NCI-H2171 treated with DMSO at 0.1 percent for 48 hours (cell line): Measurements from ENCODE around the gene TFPI2.

Source experiments
- DNase-seq: peaks from one replicate; lab custom pipeline; 2025; lab: John Stamatoyannopoulos, UW

TFPI2 gene

DNA sequence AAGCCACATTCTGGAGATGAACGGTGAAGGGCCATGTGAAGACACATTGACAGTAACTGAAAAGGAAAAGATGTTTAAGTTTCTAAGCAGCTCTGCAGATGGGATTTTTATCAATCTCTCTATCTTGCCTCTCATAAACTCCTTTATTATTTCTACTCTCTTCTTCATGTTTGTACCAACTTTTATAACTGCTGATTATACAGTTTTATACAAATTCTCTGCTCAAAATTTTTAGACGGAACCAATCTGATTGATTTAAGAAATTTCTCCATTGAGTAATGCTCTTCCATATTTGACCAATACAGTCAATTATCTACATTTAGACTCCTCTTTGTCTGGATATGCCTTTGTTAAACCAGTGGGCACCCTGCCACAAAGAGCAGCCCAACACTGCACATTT lies 31.7 kb downstream of the TFPI2 start:
- no peak for DNase-seq

DNA sequence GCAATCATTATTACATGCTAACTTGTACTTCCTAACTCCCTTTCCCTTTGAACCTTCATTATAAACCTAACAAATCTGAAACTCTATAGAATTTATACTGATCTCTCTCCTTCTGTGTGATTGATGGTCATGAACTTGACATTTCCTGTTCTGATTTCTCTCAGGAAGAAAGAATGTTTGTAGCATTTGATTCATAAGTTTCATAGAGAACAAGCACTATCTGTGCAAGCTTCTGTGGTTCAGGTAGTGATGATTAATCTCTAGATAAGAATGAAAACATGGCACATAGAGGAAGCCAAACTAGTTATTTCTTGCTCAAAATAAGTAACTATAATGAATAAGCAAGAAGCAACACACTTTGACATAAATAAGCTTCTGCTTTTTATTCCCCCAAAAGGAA lies 34.2 kb downstream of the TFPI2 start:
- no peak for DNase-seq

DNA sequence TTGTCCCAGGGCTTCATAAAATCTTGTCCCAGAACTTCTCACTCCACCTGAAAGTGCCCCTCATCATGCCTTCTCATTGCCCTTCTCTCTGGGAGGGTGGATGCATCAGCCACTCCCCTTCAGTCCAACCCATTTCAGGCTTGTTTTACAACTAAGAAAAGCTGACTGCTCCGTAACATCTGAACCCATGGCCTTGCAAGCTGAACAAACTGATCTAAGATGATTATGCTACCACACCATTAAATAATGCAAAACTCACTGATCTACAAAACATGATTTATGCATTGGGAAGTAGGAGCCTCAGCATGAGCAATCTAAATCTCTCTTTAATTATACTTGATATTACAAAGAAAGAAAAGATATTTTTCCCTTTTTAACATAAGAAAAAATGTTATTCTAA lies 34.8 kb downstream of the TFPI2 start:
- no peak for DNase-seq

DNA sequence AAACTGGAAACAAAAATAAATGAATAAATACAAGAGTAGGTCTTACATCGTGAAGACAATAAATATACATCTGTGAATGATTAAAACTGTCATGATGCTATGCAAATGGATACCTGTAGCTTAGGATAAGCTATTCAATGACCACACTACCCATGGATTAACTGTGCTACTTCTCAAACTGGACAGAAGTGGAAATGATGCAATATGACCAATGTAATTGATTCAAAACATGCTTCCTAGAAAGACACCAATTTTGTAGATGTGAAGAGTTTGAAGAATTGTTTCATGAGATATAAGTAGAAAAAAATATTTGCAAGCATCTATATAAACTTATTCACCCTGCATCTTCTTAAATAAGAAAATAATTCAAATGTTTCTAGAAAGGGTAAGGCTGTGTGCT lies 36.1 kb downstream of the TFPI2 start:
- no peak for DNase-seq

DNA sequence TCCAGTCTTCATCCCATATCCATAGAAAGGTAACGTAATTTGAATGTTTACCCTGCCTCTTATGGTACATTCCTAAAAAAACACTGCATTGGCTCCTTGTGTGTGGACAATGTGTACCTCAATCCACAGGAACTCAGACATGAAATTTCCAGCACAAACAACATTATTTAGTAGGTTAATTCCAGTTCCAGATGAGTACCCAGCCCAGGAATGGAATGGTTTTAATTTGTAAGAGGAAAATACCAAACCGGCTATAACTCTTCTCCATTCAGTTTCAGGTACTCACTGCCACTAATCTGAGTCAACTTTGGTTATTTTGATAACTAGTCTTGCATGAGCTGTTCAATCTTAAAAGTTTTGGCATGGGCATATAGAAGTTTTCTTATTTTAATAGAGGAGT lies 39.0 kb downstream of the TFPI2 start:
- no peak for DNase-seq

DNA sequence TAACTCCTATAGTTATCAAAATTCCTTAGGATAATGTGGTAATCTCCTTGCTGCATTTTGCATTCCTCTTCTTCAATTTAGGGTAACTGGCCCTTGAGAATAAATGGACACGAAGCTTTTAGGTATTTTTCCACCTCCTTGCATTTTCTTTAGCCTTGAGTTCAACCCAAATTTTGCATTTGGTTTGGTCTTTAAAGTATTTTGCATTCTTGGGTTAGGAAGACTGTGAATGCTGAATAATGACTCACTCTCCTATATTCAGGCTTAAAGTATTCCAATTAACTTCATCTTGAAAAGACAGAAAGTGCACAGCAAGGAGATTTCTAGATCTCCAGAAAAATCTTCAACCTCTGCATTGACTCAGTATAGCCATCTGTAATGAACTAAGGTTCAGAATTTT lies 47.3 kb downstream of the TFPI2 start:
- no peak for DNase-seq

DNA sequence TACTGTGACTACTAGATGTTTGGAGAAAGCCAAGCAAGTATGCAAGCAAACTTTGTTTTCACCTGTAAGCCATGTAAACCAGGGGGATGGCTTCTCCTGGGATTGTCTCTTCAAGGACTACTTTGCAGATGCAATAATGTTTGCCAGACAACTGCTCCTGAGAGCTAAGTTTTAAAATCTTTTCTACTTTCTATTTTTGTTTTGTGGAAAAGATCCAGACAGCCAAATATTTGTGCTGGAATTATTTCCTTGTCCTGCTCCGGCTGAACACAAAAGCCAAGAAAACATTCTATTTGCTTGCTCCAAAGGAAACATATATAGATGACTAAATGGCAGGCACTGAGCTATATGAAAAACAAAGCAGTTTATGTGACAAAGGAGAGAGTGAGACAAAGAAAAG lies 51.6 kb downstream of the TFPI2 start:
- DNase-seq, result no peak

DNA sequence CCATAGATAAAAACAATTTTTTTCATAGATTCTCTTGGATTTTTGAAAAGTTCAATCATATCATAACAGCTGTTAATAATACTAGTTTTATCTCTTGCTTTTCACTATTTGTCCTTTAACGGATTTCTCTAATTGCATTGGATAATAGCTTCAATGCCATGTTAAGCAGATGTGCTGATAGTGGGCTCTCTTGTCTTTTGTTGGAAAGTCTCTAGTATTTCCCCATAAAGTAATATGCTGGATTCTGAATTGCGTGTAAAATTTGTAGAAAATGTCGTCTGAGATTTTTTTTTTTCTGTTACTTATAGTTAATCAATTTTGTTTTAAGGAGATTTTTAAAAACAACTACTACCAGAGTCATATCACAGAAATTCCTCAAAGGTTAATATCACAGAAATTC lies 53.3 kb downstream of the TFPI2 start:
- no peak for DNase-seq

DNA sequence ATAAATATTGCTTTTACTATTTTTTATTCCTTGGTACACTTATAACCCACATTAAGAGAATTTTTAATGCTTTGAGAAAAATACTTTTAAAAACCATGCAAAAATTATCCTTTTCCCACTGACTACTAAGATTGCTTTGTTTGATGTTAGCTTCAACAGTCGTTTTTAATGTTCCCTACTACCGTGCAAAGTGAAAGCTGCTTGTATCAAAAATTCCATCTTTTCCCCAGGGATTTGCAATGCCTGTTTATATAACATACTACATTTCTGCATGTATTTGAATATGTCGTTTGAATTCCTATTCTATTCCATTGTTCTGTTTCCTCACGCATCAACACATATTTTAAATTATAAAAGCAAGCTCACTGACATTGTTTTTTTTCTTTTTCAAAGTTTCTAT lies 54.4 kb downstream of the TFPI2 start:
- no peak for DNase-seq

DNA sequence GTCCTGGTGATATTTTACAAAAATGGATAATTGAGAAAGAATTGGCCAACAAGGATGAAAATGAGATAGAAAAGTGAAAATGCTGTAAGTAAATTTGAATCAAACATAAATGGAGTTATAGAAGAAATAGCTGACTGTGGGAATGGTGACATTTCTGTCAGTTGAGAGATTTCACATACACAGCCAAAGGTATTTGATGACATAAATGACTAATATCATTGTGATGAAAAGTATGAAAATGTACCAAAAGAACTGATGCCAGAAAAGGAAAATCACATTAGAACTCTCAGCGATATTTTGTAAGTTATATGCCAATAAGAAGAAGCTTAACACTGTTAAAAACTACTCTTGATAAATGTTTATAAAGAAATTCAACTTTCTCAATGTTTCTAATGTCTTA lies 54.9 kb downstream of the TFPI2 start:
- DNase-seq, result no peak
